B cell (primary cell): ENCODE measurements around the gene MEIKIN. TPM values are rescaled to one million over a fixed set of nuclear protein-coding genes. Genes with fewer than 3 reads are reported as not detected.

ENCODE experiments used
- ATAC-seq: fragments of 200-7000 bp; cut with Tn5 transposase; one replicate; pipeline ENCODE4 v1.10.0; 2021; ENCODE audit warnings: low read depth, mild to moderate bottlenecking, moderate number of reproducible peaks, moderate library complexity
- CTCF ChIA-PET: fragments of 350-600 bp; sonication (Branson Sonifier 250); formaldehyde crosslinking; loops from one replicate; lab custom pipeline; 2021; ENCODE audit warnings: antibody characterized with exemption, inconsistent platforms; lab: Charles Lee
- POLR2A ChIA-PET: fragments of 350-600 bp; sonication (Branson Sonifier 250); formaldehyde crosslinking; loops from one replicate; lab custom pipeline; 2021; ENCODE audit warnings: antibody characterized with exemption; lab: Charles Lee
- DNase-seq: peaks from one replicate; pipeline ENCODE4 v3.0.0; 2013
- H2AFZ ChIP-seq: 2 replicates; pipeline ENCODE4 v1.6.1; 2012; ENCODE audit warnings: mild to moderate bottlenecking, low read depth, low read length; ENCODE audit not compliant: insufficient read depth, poor library complexity, severe bottlenecking
- H3K27ac ChIP-seq, 2 donors: 1 replicate in 1 of 2; 2 replicates in 1 of 2; pipeline ENCODE4 v1.5.1; 2012 to 2013; ENCODE audit warnings: low read length in 2 of 2, mild to moderate bottlenecking in 2 of 2, moderate library complexity in 1 of 2
- H3K27me3 ChIP-seq, 4 experiments: fragments of 200-600 bp in 1 of 4; sonication (generic) in 1 of 4; replicated peaks in 1 of 4; 1 replicate in 2 of 4; 2 replicates in 2 of 4; pipeline versions ENCODE4 v1.6.1 to v1.7.0; 2013 to 2016; ENCODE audit warnings: low read length in 3 of 4, mild to moderate bottlenecking in 2 of 4, mixed read lengths in 1 of 4, moderate library complexity in 1 of 4; ENCODE audit not compliant: insufficient read depth in 4 of 4, control insufficient read depth in 3 of 4; ENCODE audit errors: control extremely low read depth in 1 of 4
- H3K36me3 ChIP-seq, 2 experiments: replicated peaks in 1 of 2; 1 replicate in 1 of 2; 2 replicates in 1 of 2; pipeline versions ENCODE4 v1.6.1 to v1.7.1; 2013; ENCODE audit warnings: low read length in 1 of 2; ENCODE audit not compliant: insufficient read depth in 2 of 2, control insufficient read depth in 1 of 2; ENCODE audit errors: control extremely low read depth in 1 of 2, extremely low read depth in 1 of 2
- H3K4me1 ChIP-seq, 2 donors: fragments of 200-600 bp in 1 of 2; sonication (generic) in 1 of 2; 1 replicate in 1 of 2; 2 replicates in 1 of 2; pipeline versions ENCODE4 v1.5.1 to v1.6.1; 2013 to 2017; ENCODE audit warnings: low read length in 2 of 2; ENCODE audit not compliant: control insufficient read depth in 2 of 2, insufficient read depth in 2 of 2
- H3K4me2 ChIP-seq: replicated peaks from 2 replicates; pipeline ENCODE3; 2012; ENCODE audit warnings: mild to moderate bottlenecking, low read depth, low read length; ENCODE audit not compliant: poor library complexity, severe bottlenecking
- H3K4me3 ChIP-seq, 5 experiments: fragments of 200-600 bp in 1 of 5; sonication (generic) in 1 of 5; 1 replicate in 3 of 5; 2 replicates in 2 of 5; pipeline versions ENCODE4 v1.5.1 to v1.7.0; 2011 to 2016; ENCODE audit warnings: low read length in 4 of 5, mild to moderate bottlenecking in 4 of 5, low read depth in 2 of 5, control low read depth in 1 of 5, moderate library complexity in 1 of 5; ENCODE audit not compliant: insufficient read depth in 1 of 5; ENCODE audit errors: control extremely low read depth in 1 of 5, extremely low read depth in 1 of 5
- H3K79me2 ChIP-seq: fragments of 200-600 bp; sonication (generic); one replicate; pipeline ENCODE4 v1.6.0; 2016; ENCODE audit warnings: low read length; ENCODE audit not compliant: control insufficient read depth, insufficient read depth
- H3K9ac ChIP-seq: fragments of 200-600 bp; sonication (generic); 2 replicates; pipeline ENCODE4 v1.6.1; 2017; ENCODE audit warnings: mild to moderate bottlenecking, low read length, moderate library complexity
- H3K9me3 ChIP-seq, 3 donors: one replicate each; pipeline versions ENCODE4 v1.6.1 to v1.7.1; 2013; ENCODE audit warnings: low read length in 2 of 3; ENCODE audit not compliant: control insufficient read depth in 2 of 3, insufficient read depth in 1 of 3; ENCODE audit errors: control extremely low read depth in 1 of 3
- H4K20me1 ChIP-seq: 2 replicates; pipeline ENCODE4 v1.6.0; 2012; ENCODE audit warnings: mild to moderate bottlenecking, low read length; ENCODE audit not compliant: insufficient read depth, control insufficient read depth, poor library complexity, severe bottlenecking
- H3K27ac Mint-ChIP-seq: one replicate; pipeline ENCODE4 v1.8.0; 2021; ENCODE audit warnings: mixed read lengths
- H3K27me3 Mint-ChIP-seq: one replicate; pipeline ENCODE4 v1.8.0; 2021; ENCODE audit warnings: mixed read lengths
- H3K4me1 Mint-ChIP-seq: one replicate; pipeline ENCODE4 v1.8.0; 2021; ENCODE audit warnings: mixed read lengths
- H3K4me3 Mint-ChIP-seq: one replicate; pipeline ENCODE4 v1.8.0; 2021; ENCODE audit warnings: mixed read lengths
- H3K9me3 Mint-ChIP-seq: one replicate; pipeline ENCODE4 v1.8.0; 2022; ENCODE audit warnings: mixed read lengths; ENCODE audit not compliant: insufficient read depth
- EZH2 ChIP-seq: IDR thresholded peaks from 2 replicates; pipeline ENCODE4 v1.6.1; 2012; ENCODE audit warnings: borderline replicate concordance, low read depth, mild to moderate bottlenecking, moderate library complexity, low read length; ENCODE audit not compliant: insufficient read depth, poor library complexity, severe bottlenecking
- WGBS: methylation state at CpG from one replicate; pipeline ENCODE4 v1.1.5; 2013; ENCODE audit warnings: missing lambda C conversion rate; ENCODE audit not compliant: insufficient coverage; 5-methylcytosine and 5-hydroxymethylcytosine counted together
- intact Hi-C: fragments of 100-400 bp; cut with micrococcal nuclease; formaldehyde crosslinking; loops from one replicate; pipeline ENCODE4 v1.10.0; 2022
- polyA plus RNA-seq: library from polyadenylated mRNA; depleted of rRNA; stranded (reverse); fragments of >200 nt; gene quantifications from 2 replicates; pipeline ENCODE4 v1.2.3, GENCODE V29; 2012
- total RNA-seq, 2 donors: library from RNA; stranded (reverse); fragments of 120-200 nt in 1 of 2; gene quantifications; 1 replicate in 1 of 2; 2 replicates in 1 of 2; pipeline versions ENCODE4 v1.2.3 to v1.2.4, GENCODE V29; 2013 to 2022
- TF ChIP-seq, protein P1 (sequence below): fragments of 200-600 bp; IDR thresholded peaks from one replicate; pipeline ENCODE4 v1.8.0; 2022; ENCODE audit warnings: antibody characterized with exemption, mild to moderate bottlenecking

MEIKIN gene
- total and polyA plus RNA-seq, 2 donors (not counting 1 experiment from before 2014, with no cell fraction given), result not detected

DNA sequence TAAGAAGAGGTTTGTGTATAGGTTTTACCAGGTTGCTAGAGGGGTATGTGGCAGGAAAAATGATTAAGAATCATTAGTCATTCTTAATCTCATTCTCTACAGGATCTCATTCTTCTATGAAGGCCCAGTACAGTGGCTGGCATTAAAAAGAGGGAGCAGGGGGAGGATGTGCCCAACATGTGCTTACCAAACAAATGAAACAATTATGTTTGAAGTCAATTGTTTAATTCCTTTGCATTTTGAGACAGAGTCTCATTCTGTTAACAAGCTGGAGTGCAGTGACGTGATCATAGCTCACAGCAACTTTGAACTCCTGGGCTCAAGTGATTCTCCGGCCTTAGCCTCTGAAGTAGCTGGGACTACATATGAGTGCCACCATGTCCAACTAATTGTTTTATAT is 171.7 kb downstream of the MEIKIN start:
- POLR2A ChIA-PET, result no interaction called here
- TF ChIP-seq EZH2, result no peak
- TF ChIP-seq, protein P1, sequence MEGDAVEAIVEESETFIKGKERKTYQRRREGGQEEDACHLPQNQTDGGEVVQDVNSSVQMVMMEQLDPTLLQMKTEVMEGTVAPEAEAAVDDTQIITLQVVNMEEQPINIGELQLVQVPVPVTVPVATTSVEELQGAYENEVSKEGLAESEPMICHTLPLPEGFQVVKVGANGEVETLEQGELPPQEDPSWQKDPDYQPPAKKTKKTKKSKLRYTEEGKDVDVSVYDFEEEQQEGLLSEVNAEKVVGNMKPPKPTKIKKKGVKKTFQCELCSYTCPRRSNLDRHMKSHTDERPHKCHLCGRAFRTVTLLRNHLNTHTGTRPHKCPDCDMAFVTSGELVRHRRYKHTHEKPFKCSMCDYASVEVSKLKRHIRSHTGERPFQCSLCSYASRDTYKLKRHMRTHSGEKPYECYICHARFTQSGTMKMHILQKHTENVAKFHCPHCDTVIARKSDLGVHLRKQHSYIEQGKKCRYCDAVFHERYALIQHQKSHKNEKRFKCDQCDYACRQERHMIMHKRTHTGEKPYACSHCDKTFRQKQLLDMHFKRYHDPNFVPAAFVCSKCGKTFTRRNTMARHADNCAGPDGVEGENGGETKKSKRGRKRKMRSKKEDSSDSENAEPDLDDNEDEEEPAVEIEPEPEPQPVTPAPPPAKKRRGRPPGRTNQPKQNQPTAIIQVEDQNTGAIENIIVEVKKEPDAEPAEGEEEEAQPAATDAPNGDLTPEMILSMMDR, result no peak
- WGBS, result 100% methylated on average over 2 of the region's 2 CpGs
- Histone ChIP-seq H3K4me1 (peaks cover 15 to 31% of the 10 kb centered on the region in 2 donors), H3K36me3 (no peaks in the 10 kb centered on the region), H3K4me3 (no peak overlapping the region), H2AFZ (no peak overlapping the region), H3K9ac (no peak overlapping the region), H3K9me3 (no peaks in the 10 kb centered on the region), H3K79me2 (peaks cover 89% of the 10 kb centered on the region), H3K27me3 (no peaks in the 10 kb centered on the region), H3K27ac (no peak overlapping the region), H3K4me2 (no peak overlapping the region), H4K20me1 (peaks cover 50% of the 10 kb centered on the region)
- ATAC-seq (no peak), DNase-seq (no peak)
- no peaks in the 10 kb centered on the region for H3K9me3 Mint-ChIP-seq
- H3K27me3 Mint-ChIP-seq, result no peaks in the 10 kb centered on the region
- intact Hi-C loops, result loop anchor here (5.0 kb wide), 1 partner anchor 37 kb away; no protein-coding TSS in a partner anchor
- no peak overlapping the region for H3K4me3 Mint-ChIP-seq
- peaks cover 36% of the 10 kb centered on the region for H3K4me1 Mint-ChIP-seq
- CTCF ChIA-PET, result interaction anchor here (0.5 kb wide), 1 partner anchor 65 kb away, joined by 4 read pairs; no protein-coding TSS in a partner anchor
- H3K27ac Mint-ChIP-seq, result no peak overlapping the region

DNA sequence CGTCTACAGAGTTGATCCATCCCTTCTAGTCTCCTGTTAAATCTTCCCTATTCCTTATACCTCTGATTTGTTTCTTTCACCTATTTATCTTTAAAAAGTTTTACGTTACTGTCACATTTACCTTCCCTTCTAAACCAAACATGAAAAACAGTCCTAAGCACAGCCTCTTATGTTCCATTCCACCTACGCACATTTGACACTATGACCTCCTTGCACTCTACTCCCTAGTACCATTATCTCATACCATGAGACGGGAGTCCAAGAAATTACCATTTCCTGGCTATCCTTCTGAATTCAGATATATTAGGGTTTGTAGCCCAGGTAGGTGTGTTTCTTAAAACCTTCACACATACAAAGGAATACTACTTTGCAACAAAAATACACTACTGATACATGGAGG is 173.8 kb downstream of the MEIKIN start:
- ChIA-PET POLR2A (no interaction called here), CTCF (no interaction called here)
- Mint-ChIP-seq H3K4me1 (peaks cover 32% of the 10 kb centered on the region), H3K27ac (no peak overlapping the region), H3K9me3 (no peaks in the 10 kb centered on the region), H3K27me3 (no peaks in the 10 kb centered on the region), H3K4me3 (no peak overlapping the region)
- Histone ChIP-seq H3K9me3 (no peaks in the 10 kb centered on the region), H3K27ac (no peak overlapping the region), H3K27me3 (no peaks in the 10 kb centered on the region), H3K36me3 (peaks cover 0 to 2% of the 10 kb centered on the region in 2 experiments), H3K4me3 (no peak overlapping the region), H3K4me1 (peaks cover 15 to 31% of the 10 kb centered on the region in 2 donors), H3K9ac (no peak overlapping the region), H3K4me2 (peak overlapping the region; percentile 7), H4K20me1 (peaks cover 38% of the 10 kb centered on the region), H3K79me2 (peaks cover 94% of the 10 kb centered on the region), H2AFZ (no peak overlapping the region)
- DNase-seq (no peak), ATAC-seq (no peak)
- intact Hi-C loops, result loop anchor here (5.0 kb wide), 1 partner anchor 34 kb away; no protein-coding TSS in a partner anchor
- no peak for TF ChIP-seq EZH2
- TF ChIP-seq, protein P1, result no peak
- WGBS, result 90% methylated on average over 3 of the region's 4 CpGs
